HG03520 (cell line): ENCODE data around the gene SOX3.

Experiments used
- ATAC-seq: cut with Tn5 transposase; IDR thresholded peaks from one replicate; pipeline ENCODE4 v1.9.1; 2021; ENCODE audit warnings: mild to moderate bottlenecking, moderate library complexity; ENCODE audit not compliant: unreplicated experiment

Gene SOX3

DNA sequence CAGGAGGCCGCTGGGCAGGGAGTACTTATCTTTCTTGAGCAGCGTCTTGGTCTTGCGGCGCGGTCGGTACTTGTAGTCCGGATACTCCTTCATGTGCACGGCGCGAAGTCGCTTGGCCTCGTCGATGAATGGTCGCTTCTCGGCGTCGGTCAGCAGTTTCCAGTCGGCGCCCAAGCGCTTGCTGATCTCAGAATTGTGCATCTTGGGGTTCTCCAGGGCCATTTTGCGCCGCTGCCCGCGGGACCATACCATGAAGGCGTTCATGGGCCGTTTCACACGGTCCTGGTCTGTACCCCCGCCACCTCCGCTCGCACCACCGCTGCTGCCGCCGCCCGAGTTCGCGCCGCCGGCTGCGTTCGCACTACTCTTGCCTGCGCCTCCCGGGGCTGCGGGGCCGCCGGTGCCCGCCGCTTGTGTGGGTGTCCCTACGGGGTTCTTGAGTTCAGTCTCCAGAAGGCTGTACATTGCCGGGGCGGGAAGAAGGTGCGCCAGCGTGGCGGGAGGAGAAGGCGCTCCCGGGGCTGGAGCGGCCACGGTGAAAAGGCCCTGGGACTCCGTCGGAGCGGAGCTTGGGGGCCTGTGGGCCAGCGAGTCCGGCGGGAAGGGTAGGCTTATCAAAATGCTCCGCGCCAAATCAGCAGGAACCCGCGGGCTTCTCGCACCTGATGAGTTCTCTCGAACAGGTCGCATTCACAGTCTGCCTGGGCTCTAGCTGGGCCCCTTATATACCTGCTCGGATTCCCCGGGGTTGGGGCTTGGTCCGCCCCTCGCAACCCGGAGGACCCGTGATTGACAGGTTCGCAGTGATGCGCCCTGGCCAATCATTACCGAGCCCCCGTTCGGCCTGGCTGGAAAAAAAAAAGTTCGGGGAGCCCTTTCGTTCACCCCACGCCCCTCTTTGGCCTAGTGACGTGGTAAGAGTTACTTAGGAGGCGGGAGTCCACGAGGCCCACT is at the start of gene SOX3:
Gene SOX3, minus strand, starts transcription at position 699 of the 954 bp plus-strand sequence. Its CDS starts 9 bp downstream, at position 690.
- no peak for ATAC-seq

DNA sequence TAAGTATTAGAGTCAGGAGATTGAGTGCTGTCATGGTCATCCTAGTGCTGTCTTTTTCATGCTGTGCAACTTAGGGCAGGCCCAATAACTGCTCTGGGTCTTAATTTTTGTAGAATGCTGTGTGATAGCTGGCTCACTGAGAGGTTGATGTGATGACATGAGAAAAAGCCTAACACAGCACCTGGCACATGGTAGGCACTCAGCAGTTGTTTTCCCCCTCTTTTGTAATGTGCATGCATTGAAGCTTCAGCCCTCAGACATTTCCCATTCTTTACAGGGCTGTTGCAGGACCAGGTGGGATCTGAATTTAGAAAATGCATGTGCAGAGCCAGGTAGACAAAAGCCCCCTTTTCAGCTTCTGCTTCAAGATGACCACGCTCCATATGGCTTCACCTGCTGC is 44.1 kb upstream of the SOX3 start:
- ATAC-seq, result no peak

DNA sequence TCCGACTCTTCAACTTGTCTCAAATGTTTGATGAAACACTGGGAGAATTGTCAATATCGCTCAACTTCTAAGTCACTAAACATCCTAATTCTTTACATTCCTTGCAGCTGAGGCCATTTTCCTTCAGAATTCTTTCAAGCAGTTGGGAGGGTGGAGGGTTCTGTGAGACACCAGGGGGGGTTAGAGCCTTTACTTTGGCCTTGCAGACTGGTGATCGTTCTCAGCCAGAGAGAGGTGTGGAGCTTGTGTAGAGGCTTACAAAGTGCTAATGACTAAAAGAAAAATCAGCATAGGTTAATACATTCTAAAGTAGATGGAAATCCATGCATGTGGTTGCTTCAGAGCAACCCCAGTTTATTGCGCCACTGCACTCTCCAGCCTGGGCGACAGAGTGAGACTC is 21.3 kb upstream of the SOX3 start:
- no peak for ATAC-seq

DNA sequence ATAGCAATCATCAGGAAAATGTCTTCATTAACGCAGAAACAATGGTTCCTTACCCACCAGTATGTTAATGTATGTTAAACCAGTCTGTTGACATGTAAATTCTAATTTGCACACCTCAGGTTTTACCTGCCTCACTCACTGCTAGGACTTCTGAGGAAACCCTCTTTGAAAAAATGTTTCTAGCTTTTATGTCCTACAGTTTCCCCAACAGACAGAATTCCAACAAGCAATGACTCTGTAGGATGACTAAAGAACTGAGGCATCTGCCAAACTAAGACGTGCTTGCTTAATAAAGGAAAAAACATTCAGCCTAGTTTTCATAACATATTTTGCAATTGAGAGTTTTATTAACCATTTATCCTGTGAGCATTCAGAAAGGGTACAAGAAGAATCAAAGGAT is 20.6 kb upstream of the SOX3 start:
- ATAC-seq, result no peak

DNA sequence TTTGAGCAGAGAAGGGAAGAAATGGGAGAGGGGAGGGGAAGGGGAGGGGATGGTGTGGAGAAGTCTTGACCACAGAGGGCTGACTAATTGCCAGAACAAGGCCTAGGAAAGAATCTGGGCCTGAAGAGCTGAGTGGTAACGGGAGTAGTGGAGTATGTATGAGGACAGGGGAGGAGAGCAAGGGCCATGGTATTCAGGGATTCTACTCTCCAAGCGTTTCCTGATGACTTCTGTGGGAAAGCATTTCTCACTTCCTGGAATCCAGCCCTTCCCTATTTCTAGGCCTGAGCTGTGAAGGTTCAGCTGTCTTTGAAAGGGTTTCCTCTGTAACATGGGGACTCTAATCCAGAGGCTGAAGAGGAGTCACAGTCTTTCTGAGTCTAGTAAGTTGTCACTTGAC is 19.7 kb upstream of the SOX3 start:
- no peak for ATAC-seq

DNA sequence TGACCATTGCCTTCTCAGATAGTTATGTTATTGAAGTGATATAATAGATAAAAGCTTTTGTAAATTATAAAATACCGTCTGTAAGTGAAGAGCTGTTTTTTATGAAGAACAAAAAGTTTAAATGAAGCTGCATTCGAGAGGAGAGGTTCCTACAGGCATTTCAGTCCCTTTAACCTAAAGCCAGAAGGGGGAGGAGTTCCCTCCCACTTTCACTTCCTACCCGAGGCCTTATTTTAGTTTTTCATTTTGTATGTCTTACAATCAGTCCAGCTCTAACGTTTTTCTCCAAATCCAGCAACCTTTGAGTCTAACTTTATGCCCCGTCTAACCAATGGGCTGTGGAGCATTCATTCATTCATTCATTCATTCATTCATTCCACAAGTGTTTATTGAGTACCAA is 16.5 kb upstream of the SOX3 start:
- ATAC-seq, result no peak

DNA sequence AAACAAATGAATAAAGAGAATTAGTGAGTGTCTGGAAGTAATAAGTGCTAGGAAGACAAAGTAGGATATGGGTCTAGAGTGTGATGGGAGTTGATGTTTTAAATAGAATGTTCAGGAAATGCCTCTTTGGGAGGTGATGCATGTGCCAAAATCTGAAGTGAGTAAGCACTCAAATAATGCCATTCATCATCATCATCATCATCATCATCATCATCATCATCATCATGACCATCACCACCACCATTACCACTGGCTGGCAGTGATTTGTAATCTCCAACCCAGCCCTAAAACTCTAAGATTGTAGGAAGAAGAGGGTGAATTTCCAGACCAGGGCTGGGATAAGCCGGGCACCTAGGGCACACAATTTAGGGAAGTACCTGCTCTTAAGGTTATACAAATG is 9.7 kb upstream of the SOX3 start:
- no peak for ATAC-seq

DNA sequence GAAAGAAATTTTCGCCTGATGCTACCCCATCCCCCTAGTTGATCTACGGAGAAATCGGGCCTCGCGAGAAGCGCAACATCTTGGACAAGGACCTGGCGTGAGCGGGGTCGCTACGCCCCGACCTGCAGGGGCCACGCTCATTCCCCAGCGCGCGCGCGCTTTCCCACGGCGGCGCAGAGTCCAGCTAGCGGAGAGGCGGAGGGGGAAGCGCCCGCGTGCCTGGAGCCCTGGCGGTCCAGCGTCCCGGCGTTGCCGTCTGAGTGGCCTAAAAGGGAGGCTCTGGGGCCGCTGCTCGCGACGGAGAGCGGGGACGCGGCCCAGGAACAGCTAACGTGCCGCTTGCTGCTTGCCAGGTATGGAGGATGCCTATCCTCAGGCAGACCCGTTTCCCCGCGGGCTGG is 6.0 kb upstream of the SOX3 start:
- no peak for ATAC-seq

DNA sequence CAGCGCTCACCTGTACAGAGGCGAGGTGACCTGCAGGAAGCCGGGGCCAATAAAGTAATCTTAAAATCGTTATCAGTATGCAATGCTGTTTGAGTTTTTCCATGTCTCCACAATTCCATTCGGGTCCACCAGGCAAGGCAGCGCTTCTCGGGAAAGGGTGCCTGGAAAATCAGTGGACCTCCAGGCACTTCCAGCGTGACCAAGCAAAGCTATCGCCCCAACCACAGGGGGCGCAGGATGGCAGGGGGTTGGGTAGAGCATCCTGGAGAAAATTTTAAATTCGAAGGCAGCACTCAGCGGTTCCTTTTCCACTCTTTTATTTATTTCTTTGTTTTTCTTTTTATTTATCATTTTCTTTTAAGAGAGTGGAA is 5.4 kb upstream of the SOX3 start:
- no peak for ATAC-seq

DNA sequence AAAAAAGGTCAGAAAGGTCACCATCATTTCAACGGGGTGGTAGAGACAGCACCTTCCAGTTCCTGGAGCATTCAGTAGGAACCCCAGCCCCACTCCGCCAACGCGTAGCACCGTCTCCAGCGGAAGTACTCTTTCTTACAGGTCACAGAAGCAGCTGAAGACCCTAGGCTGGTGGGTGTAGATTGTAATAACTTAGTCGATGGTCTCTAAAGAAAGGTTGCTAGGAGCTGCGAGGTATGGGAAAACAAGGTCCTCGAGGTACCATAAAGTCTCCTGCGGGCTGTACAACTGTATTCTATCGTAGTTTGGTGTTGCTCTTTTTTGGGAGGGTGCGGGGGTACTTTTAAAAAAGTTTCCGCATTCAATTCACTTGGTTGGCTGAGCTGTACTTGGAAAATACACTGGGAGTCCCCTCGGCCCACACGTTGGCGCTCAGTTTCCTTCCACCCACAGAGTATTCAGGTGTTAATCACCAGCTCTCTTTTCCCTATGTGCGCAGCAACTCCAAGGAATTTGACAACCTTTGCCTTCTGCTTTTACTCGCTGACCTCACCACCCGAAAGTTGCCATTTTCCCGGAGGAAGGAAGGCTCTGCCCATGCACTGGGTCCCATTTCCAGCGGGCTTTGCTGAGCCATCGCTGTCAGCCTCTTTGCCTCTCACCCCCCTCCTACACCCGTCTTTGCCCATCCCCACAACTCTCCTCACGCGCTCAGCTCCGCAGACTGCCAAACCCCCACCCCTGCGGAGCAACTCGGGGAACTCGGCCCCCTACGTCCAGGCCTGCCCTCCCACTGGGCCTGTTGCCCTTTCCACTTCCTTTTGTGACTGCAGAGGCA is 4.8 kb upstream of the SOX3 start:
- ATAC-seq, result no peak

DNA sequence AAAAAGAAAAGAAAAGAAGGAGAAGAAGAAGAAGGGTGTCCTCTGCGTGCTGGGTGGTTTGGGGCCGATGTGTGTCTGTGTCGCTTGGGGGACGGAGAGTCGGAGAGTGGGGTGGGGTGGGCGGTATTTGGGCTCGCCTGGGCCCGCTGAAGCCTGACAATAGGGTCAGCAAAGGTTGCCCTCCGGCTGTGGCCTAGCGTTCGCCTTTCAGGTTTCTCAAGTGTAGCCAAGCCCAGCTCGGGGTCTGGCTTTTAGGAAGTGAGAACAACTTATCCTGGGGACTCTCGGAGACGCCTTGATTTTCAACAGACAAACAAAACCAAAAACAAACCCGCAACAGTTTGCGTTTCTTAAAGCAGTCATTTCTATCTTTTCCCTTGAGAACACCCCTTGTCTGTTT is 4.1 kb upstream of the SOX3 start:
- no peak for ATAC-seq

DNA sequence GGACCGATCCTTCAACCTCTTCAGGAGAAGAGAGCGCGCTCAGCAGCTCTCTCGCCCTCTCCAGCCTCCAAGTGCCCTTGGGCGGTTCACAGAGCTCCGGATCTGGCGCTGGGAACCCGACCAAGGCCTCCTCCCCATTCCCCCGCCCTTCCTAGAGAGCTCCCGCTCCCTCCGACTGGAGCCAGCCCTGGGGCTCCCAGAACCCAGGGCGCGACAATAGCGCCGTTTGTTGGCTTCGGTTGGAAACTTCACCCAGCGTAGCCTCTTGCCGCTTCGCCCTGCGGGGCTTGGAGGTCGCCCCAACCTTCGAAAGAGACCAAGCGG is 3.1 kb upstream of the SOX3 start:
- no peak for ATAC-seq

DNA sequence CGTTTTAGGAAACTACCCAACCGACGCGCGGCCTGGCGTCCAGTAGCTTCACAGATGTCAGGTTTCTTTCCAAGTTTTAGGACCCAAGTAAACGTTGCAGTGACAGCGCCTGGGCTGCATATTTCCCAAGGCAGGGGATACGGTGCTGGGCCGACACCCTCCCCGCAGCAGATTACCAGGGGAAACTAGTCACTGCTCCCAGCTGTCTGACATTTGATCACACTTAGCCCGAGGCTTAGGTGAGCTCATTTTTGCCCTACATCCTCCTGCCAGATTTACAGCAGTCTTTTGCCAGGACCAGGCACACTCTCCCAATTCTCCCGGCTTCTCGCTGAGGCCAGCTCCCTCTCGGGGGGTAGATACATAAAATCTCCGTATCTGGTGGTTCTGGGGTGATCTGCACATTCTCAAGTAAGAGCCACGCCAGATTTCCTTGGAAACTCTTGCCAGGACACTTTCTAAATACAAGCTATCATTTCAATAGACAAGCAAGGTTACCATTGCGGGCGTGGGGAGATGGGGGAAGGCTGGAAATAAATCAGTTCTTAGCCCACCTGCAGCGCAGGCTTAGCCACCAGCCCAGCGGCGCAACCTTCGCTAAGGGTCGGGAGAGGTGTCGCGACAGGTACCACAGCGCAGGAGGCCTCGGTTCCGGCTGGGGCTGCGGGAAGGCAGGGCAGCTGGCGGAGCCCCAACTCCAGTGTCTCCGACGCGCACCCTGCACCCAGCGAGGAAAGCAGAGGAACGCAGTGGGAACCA is 2.5 kb upstream of the SOX3 start:
- ATAC-seq, result no peak

DNA sequence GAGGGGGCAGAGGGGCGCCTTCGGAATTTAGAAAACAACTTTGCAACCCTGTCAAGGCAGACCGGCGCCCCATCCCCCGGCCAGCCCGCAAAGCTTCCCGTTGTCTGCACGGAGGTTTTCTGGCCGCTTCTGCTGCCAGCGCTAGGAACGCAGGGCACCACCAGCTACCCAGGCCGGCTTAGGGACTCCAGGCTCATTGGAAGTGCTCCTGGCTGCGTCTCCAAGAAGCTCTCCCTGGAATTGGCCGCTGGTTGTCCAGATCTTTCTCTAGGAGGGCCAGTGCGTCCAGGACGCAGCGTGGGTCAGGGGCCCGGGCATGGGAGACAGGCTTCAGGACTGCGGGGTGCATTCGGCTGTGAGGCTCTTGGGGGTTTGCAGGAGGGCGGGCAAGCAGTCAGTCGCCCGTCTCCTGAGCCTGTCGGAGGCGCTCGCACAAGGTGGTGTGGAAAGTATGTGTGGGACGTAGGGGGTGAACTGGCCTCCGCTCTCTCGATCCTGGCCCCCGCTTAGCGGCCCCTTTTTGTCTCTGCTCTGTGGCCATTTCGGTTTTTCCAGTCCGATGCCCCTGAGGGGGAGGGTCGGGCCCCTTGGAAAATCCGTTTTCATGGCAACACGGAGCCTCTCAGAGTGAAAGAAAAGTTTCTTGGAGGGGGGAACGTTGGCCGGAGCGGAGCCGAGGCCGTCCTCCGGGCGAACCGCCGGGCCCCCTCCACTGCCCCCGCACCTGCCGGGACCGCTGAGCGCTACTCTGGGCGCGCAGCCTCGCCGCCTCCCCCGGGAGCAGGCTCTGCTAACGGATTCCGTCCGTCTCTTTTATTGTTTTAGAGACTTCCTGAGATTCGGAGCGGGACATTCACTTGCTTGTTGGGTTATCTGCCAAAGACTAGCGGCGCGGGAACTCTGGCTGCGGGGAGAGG is 810 bp upstream of the SOX3 start:
- no peak for ATAC-seq

DNA sequence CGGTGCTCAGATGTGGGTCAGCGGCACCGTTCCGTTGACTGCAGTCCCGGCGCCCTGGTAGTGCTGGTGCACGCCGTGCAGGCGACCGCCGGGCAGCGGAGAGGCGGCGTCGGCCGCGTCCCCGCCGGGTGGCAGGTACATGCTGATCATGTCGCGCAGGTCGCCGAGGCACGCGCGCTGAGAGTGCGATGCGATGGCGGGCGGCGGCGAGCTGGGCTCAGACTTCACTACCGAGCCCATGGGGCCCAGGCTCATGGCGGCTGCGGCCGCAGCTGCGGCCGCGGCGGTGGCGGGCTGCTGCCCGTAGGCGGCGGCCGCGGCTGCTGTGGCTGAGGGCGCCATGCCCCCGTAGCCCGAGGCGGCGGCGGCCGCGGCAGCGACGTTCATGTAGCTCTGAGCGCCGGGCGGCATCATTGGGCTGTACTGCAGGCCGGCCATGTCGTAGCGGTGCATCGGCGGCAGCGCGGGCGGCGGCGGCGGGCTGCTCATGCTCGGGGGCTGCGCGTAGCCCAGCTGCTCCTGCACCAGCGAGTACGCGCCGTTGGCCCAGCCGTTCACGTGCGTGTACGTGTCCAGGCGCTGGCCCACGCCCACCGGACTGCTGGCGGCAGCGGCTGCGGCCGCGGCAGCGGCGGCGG is 1.0 kb downstream of the SOX3 start:
- ATAC-seq, result no peak

DNA sequence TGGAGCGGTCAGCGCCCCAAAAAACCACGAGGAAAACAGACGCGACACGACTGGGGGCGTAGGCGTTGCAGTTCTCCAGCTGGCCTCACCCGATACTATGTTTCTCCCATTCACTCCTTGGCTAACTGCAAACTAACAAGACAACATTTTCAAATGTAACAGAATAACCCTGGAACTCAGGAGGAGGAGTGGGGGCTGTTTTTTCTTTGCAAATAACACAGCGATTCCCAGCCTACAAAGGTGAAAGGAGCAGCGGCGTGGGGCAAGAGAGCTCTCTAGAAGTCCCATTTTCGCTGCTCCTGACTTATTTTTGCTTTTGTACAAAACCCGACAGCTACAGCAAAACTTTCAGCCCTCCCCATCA is 1.6 kb downstream of the SOX3 start:
- ATAC-seq, result no peak

DNA sequence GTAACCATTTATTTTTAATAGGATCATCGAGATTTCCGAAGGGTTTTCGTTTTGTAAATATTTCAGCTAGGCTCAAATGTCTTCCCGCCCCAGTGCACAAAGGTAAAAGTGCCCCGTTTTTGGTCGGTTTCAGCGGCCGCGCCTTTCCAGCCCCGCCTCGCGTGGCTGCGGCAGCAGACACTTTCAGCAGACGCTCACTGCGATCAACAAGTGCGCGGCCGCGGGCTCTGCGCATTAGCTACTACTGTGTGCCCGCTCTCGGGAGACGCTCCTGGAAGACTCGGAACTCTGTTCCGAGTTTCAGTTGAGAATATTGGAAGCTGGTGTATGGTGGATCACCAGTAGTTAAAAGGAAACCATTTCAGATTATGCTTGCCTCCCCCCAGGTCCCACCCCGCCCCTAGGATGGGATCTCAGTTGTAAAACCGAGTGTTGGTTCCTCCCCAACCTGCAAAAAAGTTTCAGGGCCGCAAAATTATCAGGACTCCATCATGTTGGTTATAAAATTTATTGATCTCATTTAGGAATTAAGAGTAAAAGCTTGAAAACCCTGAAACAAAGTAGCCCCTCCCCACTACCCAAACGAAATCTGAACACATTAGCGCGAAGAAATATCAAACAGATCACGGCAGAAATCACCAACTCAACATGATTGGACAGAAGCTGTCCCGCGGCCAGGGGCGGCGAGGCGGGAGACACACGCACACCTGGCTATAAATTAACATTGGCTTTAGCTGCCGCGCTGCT is 2.2 kb downstream of the SOX3 start:
- ATAC-seq, result no peak

DNA sequence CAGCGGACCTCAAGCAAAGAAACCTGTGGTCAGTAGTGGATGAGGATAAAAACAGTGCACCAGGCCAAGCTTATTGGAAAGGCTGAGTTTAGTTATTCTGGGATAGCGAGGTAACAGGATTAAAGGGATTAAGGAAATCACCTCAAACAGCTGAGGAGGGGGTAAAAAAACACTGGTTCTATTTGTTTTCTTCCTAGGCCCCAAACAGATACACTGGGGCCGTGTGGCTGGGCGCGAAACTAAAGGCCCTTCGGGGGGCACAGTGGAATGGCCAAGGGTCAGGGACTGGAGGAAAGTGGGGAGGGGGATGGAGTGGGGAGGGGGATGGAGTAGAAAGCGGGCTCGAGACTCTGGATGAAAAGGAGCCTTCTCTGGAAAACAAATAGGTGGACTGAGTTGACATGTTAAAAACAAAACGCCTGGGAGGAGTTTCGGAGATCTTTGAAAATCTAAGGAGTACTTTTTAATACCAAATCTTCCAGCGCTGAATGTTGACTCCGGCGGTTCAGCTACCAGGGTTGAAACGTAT is 2.9 kb downstream of the SOX3 start:
- no peak for ATAC-seq

DNA sequence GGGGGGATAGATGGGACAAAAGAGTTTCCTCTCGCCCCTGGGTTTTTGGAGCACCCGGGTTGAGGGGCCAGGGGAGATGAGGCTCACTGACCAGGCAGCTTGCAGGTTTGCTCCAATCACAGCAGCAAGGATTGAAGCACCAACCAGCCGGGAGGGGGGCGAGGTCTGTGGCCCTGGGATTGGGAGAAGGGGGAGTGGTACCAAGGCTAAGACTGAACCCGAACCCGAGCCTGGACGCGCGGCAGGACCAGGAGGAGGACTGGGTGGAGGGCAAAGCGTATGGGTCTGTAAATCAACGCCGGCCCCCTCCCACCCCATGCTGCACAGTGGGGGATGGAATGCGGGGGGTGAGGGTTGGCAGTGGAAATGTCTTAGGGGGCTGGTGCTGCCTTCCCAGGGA is 3.5 kb downstream of the SOX3 start:
- no peak for ATAC-seq
